GM19025 (cell line): ENCODE data around the gene MSL3B.

Experiments
- ATAC-seq: cut with Tn5 transposase; IDR thresholded peaks from one replicate; pipeline ENCODE4 v1.9.1; 2021; ENCODE audit warnings: mild to moderate bottlenecking, low read depth, moderate library complexity; ENCODE audit not compliant: unreplicated experiment

MSL3B gene

DNA sequence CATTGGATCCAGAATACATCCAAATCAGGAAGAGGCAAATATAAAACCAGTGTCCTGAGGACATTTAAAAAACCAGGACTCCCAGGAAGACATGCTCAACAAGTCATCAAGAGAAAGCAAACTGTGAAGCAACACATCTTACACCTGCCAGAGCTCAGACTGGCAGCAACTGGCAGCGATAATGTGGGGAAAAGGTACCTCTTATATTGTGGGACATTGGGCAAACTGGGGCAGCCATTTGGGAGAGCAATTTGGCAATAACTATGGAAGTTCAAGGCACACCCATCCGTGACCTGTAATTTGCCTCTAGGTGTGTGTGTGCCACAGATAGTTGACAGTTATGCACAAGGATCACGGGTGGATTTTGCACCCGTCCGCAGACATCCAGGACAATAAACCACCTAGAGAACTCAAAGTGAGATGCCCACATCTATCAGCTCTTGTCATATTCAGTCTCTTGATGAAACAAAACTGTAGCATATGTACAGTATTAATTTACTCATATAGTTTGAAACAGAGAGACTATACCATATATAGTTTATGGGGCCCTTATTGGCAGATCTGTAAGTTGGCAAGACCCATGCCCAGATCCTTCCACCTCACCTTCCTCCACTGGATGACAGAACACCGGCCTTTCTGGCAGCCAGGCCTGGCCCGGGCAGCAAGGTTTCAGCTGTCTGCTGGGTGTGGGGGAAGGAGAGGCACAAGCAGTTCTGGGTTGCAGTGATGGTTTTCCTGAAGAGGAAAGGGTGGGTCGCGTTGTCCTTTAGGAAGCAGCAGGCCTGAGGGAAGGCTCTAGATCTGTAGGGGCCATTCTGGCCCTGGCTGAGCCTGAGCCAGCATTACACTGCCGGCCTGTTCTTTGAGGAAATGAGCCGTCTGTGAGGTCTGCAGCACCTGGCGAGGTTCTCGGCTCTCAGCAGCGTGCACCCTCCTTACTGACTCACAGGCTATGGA lies 32.7 kb downstream of the MSL3B start:
- ATAC-seq, result no peak

DNA sequence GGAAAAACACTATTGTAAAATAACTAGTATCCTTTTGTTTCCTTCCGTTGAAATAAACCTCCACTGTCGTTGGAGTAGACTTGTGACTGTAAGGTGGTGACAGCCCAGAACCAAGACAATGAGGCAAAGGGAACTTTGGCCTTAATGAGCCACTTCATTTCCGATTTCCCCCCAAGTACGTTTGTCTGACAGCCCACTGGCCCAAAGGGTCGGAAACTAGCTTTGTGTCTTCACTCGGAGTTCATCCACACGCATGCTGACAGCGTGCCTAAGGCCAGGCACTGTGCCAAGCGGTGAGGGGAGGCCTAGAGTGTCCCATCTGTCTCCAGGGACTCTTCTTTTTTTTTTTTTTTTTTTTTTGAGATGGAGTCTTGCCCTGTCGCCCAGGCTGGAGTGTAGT lies 34.8 kb downstream of the MSL3B start:
- ATAC-seq, result no peak

DNA sequence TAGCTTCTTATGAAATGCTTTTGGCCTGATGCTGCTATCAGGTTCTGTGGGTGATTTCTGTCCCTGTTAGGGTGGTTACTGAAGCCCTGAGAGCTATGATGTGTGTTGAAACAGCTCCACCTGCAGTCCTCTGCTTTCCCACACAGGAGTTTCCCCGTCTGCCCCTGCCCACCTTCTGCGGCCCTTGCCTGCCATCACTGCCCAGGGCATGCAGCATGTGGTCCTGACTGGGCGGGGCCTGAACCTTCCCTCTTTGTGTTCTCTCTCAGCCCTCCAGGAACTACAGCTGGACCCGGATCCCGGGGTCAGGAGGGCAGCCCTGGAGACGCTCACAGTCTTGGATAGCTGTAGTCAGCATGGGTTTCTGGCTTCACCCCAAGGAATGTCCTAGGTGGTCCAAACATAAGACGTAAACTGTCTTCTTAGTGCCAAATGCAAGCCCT lies 35.3 kb downstream of the MSL3B start:
- no peak for ATAC-seq

DNA sequence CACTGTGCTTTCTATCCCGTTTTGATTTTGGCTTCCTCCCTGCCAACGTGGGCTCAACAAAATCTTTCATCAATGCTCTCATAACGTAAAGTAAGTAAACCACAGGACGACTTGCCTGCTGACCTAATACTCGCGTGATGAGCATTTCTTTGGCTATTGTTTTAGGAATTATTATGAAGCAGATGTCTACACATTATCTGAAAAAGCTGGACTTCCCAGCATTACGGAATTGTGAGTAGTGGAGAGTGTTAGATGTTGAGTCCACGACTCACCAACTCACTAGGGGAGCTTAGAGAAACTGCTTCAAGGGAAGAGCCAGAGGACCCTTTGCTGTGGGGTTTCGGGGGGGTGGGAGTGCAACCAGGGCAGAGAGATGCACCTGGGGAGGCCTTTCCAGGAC lies 35.8 kb downstream of the MSL3B start:
- no peak for ATAC-seq

DNA sequence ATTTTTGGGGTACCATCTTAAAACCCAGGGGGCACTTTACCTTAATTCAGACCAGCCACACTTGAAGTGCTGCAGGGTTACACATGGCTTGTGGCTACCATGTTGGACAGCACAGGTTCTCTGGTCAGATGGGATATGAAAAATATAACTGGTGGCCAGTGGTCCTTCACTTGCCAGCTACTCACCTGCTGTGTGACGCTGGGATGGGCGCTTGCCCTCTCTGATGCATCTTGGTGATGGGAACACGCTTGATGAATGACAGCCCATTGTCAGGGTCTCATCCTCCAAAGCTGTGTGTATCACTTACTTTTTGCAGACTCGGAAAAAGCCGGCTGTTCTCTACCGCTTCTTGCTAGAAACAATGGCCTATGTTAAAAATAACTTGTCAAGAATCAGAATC lies 36.3 kb downstream of the MSL3B start:
- ATAC-seq, result no peak

DNA sequence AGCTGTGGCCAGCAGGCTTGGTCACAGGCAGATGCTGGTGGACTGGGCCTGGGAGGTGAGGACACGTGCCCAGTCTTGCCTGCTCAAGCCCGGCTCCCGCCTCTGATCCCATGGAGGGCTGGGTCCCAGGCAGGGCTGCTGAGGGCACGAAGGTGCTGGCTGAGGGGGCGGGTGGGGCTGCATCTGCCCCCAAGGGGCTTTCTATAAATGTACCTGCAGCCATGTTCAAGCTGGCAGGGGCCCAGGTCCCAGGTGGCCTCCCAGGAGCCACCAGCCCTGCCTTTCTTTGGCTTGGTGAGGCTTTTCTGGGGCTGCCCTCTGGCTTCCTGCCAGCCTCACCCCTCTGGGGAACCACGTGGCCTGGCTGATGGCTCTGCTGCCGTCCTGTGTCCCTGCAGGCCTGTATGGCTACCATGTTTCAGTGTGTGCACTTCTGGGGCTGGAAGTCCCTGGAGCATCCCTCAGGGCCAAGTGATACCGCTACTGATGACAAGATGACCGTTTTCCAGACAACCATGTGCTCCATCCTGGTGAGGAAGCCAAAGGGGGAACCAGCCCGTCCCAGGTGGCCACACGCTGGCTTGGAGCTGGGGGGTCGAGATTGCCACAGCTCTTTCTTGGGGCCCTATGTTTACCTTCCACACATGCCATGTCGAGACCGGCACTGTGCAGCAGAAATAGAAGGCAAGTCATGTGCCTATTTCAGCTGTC lies 37.0 kb downstream of the MSL3B start:
- no peak for ATAC-seq

DNA sequence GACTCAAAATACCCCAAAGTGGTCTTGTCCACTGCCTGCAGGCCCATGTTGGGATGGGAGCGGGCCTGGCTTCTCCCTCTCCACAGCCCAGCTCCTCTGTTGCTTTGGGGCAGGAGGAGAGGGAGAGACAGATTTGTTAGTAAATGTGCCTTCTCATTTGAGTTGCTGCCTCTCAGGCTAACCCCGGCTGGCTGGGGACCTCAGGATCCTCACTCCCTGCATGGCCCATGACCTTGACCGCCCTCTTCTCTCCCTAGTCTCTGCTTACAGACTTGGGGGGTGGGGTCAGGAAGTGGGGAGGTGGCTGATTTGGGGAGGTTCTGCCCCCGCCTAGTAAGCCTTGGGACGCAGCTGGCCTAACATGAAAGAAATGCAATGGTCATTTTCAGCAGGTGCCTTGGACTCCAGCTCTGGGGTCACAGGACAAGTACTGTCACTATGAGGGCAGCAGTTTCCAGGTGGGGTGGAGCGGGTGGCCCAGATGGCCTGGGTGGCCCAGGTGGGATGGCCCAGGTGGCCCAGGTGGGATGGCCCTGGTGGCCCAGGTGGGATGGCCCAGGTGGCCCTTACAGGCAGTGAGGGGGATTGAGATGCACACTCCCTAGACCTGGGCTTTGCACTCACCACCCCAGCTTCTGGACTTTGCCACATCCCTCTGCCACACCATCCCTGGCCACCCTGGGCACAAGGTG lies 37.9 kb downstream of the MSL3B start:
- no peak for ATAC-seq

DNA sequence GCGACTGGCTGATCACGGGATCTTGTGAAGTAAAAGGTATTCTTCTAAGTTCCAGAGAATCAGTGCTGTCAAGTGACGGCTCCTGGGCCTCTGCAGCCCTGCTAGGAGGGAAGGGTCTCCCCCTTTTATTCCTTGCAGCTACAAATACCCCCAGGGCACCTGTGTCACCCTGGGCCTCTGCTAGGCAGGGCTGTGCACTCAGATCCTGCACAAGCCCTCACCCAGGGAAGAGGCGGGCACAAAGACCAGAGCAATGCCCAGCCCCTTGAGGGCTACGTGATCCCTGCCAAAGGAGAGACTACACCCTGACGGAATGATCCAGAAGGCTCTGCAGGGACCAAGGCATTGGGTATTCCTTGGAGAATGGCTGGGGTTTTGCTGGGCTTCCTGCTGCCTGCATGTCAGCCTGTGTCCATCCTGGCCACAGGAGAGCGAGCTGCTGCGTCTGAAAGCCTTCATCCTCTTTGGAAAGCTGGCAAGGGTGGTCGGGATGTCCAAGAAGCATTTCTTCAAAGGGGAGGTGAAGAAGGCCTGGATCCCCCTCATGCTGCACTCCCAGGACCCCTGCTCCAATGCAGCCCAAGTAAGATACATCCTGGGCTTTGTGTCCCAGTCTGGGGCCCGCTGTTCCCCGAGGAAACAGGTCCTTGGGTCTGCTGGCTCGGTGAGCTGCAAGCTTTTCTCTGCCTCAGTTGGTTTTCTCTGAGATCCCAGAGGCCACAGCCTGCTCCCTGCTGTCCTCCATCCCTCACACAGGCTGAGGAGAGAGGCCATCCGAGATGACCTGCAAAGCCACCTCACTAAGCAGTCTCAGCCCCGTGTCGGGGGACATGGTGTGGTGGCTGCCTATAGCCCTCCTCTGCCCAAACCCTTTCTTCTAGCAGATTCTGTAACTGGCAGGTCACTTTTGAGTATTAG lies 38.7 kb downstream of the MSL3B start:
- ATAC-seq, result no peak

DNA sequence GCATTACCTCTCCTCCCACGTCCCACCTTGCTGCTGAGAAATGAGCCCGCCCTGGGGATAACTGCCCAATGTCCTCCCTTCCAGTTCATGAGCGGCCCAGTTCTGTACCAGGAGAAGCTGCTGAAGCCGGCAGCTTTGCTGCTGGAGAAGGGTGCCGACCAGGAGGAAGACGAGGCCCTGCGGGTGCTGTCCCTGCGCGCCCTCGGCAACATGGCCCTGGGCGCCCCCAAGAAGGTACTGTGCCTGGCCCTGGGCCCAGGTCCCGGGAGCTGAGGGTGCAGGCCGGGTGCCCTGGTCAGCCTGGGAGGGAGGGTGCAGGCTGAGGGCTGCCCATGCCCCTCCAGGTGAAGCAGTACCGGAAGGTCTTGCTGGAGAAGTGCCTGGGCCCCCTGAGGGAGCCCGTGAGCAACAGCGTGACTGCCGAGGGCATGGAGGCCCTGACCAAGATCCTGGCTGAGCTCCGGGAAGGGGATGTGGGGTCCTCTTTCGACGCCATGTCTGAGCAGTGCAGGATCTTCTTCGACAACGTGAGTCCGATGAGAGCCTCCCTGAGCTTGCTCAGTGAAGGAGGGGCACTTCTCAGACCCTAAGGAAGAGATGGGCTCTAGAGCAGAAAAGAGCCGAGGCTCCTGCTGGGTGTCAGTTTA lies 39.5 kb downstream of the MSL3B start:
- ATAC-seq, result no peak

DNA sequence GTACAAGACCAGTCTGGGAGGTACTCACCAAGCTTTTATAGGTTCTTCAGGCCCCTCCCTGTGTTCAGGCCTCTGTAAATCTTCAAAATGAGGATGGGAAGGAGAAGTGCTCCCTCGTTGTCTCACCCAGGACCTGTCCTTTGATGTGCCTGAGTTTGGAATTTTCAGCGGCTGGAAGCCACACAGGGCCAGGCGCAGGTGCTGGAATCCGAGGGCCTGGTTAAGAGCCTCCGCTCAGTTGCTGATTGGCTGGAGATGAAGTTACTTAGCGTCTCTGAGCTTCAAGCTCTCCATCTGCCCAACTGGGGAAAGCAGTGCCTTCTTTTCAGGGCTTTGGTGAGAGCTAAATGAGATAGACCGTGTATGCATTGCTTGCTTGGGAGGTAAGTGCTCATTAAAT lies 43.8 kb downstream of the MSL3B start:
- ATAC-seq, result no peak

DNA sequence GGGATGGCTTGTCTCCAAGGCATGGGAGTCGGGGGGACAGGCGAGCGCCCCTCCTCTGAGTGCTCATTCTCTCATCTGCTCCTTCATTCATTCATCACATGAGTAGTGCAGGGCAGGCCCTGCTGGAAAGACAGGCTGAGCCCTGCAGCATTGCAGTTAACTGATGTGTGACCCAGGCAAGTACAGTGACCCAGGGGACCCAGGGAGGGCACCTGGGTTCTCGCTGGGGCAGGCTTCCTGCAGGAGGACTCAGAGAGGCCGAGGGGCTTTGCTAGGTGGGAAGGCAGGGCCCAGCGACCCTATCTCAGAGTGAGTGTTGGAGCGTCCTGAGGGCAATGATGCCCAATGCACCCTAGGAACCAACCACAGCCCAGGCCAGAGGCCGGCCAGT lies 44.5 kb downstream of the MSL3B start:
- no peak for ATAC-seq

DNA sequence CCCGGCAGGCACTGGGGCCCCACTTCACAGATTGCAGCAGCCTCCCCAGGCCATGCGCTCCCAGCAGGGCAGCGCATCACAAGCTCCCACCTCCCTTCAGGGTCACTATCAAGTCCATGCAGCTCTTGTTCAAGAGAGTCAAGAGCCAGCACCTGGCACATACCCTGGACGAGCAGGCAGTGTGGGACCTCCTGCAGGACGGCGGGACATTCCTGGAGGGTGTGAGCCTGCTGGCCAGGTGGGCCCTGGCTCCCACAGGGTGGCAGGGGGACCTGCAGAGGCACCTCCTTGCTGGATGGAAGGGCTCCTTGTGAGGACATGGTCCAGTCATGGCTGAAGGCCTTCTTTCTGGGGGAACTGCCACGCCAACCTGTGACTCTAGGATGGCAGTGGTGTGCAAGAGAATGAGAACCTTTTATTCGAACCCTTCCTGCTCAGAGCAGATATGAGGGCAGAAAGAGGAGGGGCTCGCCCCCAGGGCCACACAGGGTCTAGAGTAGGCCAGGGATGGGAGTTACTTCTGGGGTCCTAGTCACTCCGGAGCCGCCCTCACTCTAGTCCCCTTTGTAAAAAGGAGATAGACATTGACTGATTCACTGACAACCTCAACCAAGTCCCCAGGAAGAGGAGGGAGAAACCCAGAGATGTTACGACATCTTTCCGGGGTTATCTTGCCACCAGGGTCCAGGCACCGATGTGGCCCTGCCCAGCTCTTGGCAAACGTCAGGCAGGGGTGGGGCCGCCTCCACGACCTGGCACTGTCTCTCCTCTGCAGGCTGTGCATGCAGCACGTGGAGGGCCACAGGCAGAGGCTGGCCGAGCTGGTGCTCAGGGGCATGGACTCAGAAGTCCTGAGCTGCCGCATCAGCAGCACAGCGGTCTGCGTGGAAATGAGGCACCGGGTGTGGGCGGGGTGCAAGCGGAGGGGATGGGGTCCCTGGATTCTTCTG lies 45.1 kb downstream of the MSL3B start:
- ATAC-seq, result no peak

DNA sequence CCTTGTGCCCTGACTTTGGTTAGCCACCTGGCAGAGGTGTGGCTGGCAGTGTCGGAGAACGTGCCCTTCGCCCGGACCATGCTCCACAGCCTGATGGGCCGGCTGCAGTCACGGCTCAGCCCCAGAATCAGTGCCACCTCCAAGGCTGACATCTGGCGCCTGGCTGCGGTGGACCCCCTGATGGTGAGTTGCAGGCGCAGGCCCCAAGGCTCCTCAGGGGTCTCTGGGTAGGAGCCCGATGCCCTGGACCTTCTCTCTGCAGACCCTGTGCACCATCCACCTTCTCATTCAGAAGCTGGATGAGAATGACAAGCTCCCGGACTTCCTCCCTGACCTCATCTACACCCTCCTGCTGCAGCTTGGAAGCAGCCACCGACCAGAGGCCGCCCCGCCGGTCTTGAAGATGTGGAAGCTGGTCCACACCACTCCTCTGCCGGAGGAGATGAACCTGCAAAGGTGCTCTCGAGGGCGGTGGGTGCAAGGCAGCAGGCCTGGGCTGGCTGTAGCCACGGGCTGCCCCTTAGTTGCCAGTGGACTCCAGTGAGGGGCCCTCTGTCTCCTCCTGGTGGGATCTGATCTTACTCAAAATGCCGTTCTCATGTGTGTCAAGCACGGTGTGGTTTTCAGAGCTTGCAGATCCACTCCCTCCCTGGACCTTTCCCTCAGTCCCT lies 46.0 kb downstream of the MSL3B start:
- no peak for ATAC-seq

DNA sequence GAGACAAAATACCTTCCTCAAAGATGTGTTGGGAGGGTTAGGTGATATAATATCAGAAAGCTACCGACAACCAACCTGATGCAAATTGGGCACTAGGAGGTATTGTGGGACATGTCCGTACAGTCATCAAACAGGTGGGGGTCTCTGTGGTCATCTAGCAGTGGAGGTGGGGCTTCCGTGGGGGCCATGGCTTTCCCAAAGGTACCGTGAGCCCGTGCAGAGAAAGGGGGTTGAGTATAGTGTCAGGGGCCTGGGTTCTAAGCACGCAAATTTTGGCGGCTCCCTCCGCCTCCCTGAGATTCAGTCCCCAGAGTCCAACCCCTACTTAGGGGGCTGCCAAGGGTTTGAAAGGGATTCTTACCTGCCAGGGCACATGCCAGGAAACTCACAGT lies 46.5 kb downstream of the MSL3B start:
- ATAC-seq, result no peak

DNA sequence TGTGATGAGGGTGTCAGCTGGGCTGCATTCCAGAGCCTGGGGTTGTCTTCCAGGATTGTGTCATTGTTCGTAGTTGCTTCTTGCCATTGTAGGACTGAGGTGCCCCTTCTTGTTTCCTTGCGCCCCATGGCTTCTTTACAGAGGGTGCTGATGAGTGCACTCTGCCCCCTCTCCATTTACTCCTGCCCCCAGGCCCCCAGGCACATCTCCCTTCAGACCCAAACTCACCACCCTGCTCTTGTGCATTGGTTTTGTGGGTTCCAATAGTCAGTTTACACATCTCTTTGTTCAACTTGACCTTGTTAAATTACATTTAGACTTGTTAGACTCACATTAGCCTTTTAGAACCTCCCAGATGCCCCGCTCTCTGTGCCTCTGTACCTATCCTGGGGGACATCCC lies 47.0 kb downstream of the MSL3B start:
- no peak for ATAC-seq

DNA sequence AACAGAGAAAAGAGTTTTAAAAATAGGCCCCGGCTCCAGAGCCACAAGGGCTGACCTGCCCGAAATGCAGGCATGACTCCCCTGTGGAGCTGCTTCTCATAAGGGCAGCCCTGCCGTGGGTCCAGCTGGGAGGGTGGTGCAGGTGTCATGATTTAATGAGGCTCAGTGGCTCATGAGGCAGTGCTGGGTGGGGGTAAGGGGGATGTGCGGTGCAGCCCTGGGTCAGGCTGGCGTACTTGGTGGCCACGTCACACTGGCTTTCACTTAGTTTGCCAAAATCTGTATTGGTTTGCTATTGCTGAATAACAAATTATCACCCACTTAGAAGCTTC lies 47.4 kb downstream of the MSL3B start:
- ATAC-seq, result no peak

DNA sequence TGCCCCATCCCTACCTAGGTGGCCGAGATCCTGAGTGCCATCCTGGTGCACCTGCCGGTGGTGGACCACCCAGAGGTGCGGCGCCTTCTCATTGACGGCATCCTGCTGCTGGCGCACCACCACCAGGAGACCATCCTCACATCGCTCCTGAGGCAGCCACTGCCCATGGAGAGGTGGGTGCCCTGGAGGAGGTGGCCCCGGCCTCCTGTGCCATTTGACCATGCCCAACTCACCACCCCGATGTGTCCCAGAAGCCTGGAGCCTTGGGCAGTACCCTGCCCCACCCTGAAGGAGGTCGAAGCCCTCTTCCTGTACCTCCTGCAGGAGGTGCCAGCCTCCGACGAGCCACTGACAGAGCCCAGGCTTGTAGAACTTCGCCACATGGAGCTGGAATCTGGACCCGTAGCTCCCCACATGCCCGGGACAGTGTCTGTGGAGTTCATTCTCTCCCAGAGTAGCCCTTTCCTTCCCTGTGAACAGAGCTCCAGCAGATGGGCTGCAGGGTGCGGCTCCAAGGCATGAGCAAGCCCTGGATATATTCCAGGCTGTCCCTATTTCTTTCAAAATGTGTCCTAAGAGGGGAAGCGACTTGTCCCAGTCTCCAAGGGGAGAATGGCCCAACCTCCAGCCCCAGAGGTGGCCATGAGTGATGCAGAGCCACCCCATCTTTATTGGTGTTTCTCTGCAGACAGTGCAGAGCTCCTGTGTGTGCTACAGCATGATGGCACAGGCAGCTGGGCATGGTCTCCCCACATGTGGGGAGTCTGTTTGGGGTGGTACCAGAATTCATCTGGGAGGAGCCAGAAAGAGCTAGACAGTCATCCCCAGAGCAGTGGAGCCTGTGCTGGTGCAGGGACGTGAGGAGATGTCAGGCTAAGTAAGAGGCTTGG lies 48.1 kb downstream of the MSL3B start:
- ATAC-seq, result no peak
